Neuronal stem cell (in vitro differentiated cells): ENCODE measurements around the gene TBC1D22A.
A peak's percentile ranks its signal among the peaks of the same experiment; 100 is the strongest.

Experiments
- DNase-seq: peaks from one replicate; pipeline ENCODE4 v3.0.0-alpha.2; 2013; ENCODE audit warnings: low spot score
- H2AFZ ChIP-seq: one replicate; pipeline ENCODE4 v1.6.1; 2013; ENCODE audit warnings: mild to moderate bottlenecking, low read length, inconsistent platforms
- H2AK5ac ChIP-seq: 2 replicates; pipeline ENCODE4 v1.6.1; 2013; ENCODE audit warnings: low read depth, mild to moderate bottlenecking, inconsistent platforms, low read length, moderate library complexity, mixed read lengths
- H2BK120ac ChIP-seq: 2 replicates; pipeline ENCODE4 v1.6.1; 2013; ENCODE audit warnings: low read depth, mild to moderate bottlenecking, inconsistent platforms, low read length, moderate library complexity, mixed read lengths
- H2BK12ac ChIP-seq: one replicate; pipeline ENCODE4 v1.6.1; 2013; ENCODE audit warnings: low read length, inconsistent platforms
- H2BK15ac ChIP-seq: 2 replicates; pipeline ENCODE4 v1.6.1; 2013; ENCODE audit warnings: mild to moderate bottlenecking, low read length, inconsistent platforms, mixed read lengths
- H2BK5ac ChIP-seq: one replicate; pipeline ENCODE4 v1.6.1; 2013; ENCODE audit warnings: inconsistent platforms, mild to moderate bottlenecking, low read length, moderate library complexity
- H3K14ac ChIP-seq: one replicate; pipeline ENCODE4 v1.6.1; 2013; ENCODE audit warnings: low read length, inconsistent platforms
- H3K18ac ChIP-seq: 2 replicates; pipeline ENCODE4 v1.6.1; 2013; ENCODE audit warnings: low read length, inconsistent platforms
- H3K23ac ChIP-seq: 2 replicates; pipeline ENCODE4 v1.6.1; 2013; ENCODE audit warnings: low read depth, mild to moderate bottlenecking, mixed read lengths, low read length, inconsistent platforms; ENCODE audit not compliant: poor library complexity
- H3K27ac ChIP-seq: replicated peaks from 3 replicates; pipeline ENCODE4 v1.5.1; 2013; ENCODE audit warnings: low read length, inconsistent platforms
- H3K27me3 ChIP-seq, 3 experiments: 2 replicates each; pipeline ENCODE4 v1.6.1; 2013; ENCODE audit warnings: low read length in 3 of 3, mild to moderate bottlenecking in 2 of 3, inconsistent platforms in 1 of 3, low read depth in 1 of 3, mixed read lengths in 1 of 3, moderate library complexity in 1 of 3; ENCODE audit not compliant: control insufficient read depth in 3 of 3, insufficient read depth in 3 of 3
- H3K36me3 ChIP-seq, 2 donors: replicated peaks in 1 of 2; 2 replicates each; pipeline ENCODE4 v1.6.1; 2013; ENCODE audit warnings: low read length in 2 of 2; ENCODE audit not compliant: control insufficient read depth in 2 of 2, insufficient read depth in 2 of 2
- H3K4ac ChIP-seq: 2 replicates; pipeline ENCODE4 v1.6.1; 2013; ENCODE audit warnings: inconsistent platforms, mild to moderate bottlenecking, low read length, moderate library complexity
- H3K4me1 ChIP-seq, 2 donors: 1 replicate in 1 of 2; 2 replicates in 1 of 2; pipeline ENCODE4 v1.6.1; 2013; ENCODE audit warnings: low read length in 2 of 2, low read depth in 1 of 2; ENCODE audit not compliant: control insufficient read depth in 2 of 2, insufficient read depth in 1 of 2
- H3K4me2 ChIP-seq: one replicate; pipeline ENCODE4 v1.6.1; 2013; ENCODE audit warnings: mild to moderate bottlenecking, low read length, inconsistent platforms; ENCODE audit not compliant: insufficient read depth, poor library complexity, severe bottlenecking
- H3K4me3 ChIP-seq, 2 donors: 2 replicates each; pipeline ENCODE4 v1.5.1; 2013; ENCODE audit warnings: low read length in 2 of 2, mild to moderate bottlenecking in 2 of 2, inconsistent platforms in 1 of 2, moderate library complexity in 1 of 2
- H3K79me1 ChIP-seq: one replicate; pipeline ENCODE4 v1.6.1; 2013; ENCODE audit warnings: low read depth, mild to moderate bottlenecking, inconsistent platforms, low read length, moderate library complexity
- H3K9ac ChIP-seq: one replicate; pipeline ENCODE4 v1.6.1; 2013; ENCODE audit warnings: mild to moderate bottlenecking, low read depth, low read length, inconsistent platforms; ENCODE audit not compliant: poor library complexity
- H3K9me3 ChIP-seq, 2 donors: replicated peaks in 1 of 2; 2 replicates each; pipeline versions ENCODE3 to v1.6.1; 2013; ENCODE audit warnings: low read length in 2 of 2, mild to moderate bottlenecking in 2 of 2, inconsistent platforms in 1 of 2, low read depth in 1 of 2, mixed read lengths in 1 of 2, moderate library complexity in 1 of 2; ENCODE audit not compliant: control insufficient read depth in 2 of 2, insufficient read depth in 1 of 2
- H4K8ac ChIP-seq: one replicate; pipeline ENCODE4 v1.6.1; 2013; ENCODE audit warnings: low read depth, mild to moderate bottlenecking, inconsistent platforms, low read length, moderate library complexity
- H4K91ac ChIP-seq: one replicate; pipeline ENCODE4 v1.6.1; 2013; ENCODE audit warnings: low read length, low read depth, mild to moderate bottlenecking, inconsistent platforms; ENCODE audit not compliant: poor library complexity
- WGBS, 2 donors: extraction: QIAGEN DNeasy Blood & Tissue Kit; methylation state at CpG; one replicate each; pipeline ENCODE4 v1.1.7; 2013; ENCODE audit warnings: missing lambda C conversion rate in 2 of 2, mixed read lengths in 1 of 2; ENCODE audit not compliant: insufficient read length in 2 of 2, insufficient replicate concordance in 1 of 2; ENCODE audit errors: extremely low coverage in 2 of 2; 5-methylcytosine and 5-hydroxymethylcytosine counted together

The TBC1D22A gene

GRCh38 chr22:46794491-46794890 lies 32.0 kb downstream of the TBC1D22A start:
- Histone ChIP-seq H3K27me3 (peaks cover 0 to 2% (median 0%) of the 10 kb centered on the region in 3 experiments), H3K27ac (no peak overlapping the region), H3K79me1 (peaks cover 12% of the 10 kb centered on the region), H3K4me1 (peaks cover 0 to 4% of the 10 kb centered on the region in 2 donors), H2BK120ac (no peak overlapping the region), H2BK15ac (no peak overlapping the region), H3K9ac (peak overlapping the region; percentile 36), H3K4me3 (no peak overlapping the region), H3K4ac (no peak overlapping the region), H4K91ac (no peak overlapping the region), H2BK12ac (peak overlapping the region; percentile 63), H3K14ac (no peak overlapping the region), H3K9me3 (peaks cover 0 to 2% of the 10 kb centered on the region in 2 donors), H3K18ac (no peak overlapping the region), H3K4me2 (peak overlapping the region; percentile 0), H2AK5ac (no peak overlapping the region), H3K23ac (no peak overlapping the region), H3K36me3 (peaks cover 14 to 44% of the 10 kb centered on the region in 2 donors), H2BK5ac (no peak overlapping the region), H4K8ac (peak overlapping the region; percentile 27), H2AFZ (no peak overlapping the region)
- DNase-seq: no peak
- WGBS, 2 donors: no CpG with 5 or more reads among the region's 12 CpGs

GRCh38 chr22:46795140-46795539 lies 32.7 kb downstream of the TBC1D22A start:
- WGBS, 2 donors: no CpG with 5 or more reads among the region's 9 CpGs

DNA sequence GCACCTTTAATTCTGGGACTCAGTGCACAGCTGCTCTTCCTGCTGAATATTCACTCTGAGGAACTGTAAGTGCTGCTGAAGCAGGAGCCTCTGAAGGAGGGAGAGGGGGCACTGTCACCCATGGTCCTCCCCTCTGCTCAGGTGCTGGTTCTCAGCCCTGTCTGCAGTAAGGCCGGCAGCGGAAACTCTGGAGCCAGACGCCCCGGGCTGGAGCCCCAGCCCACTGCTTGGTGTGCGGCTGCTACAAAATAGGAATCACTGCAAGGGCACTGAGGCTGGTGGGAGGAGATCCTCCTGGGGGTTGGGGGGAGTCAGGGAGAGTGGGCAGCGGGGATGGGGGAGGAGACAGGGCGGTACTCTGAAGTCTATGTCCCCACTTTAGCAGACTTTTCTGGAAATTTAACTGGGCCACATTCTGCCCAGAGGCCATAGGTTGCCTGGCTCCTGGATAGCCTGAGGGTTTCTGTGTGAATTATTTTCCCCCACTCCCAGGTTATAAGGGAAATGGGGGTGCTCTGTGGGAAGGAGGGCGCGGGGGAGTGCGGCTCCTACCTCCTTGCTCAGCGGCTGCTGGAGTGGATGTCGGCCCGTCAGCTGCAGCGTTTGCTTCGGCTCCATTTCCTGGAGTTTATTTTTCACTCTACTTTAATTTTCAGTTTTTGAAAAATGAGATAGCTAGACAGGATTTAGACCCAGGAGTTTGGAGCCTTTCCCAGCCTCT lies 33.6 kb downstream of the TBC1D22A start:
- no peak overlapping the region for H3K4ac ChIP-seq
- peaks cover 0 to 4% of the 10 kb centered on the region in 2 donors for H3K4me1 ChIP-seq
- no peak overlapping the region for H3K4me3 ChIP-seq
- no peak overlapping the region for H4K91ac ChIP-seq
- no peak overlapping the region for H2AK5ac ChIP-seq
- no peak overlapping the region for H3K4me2 ChIP-seq
- no peak overlapping the region for H2BK5ac ChIP-seq
- H3K9ac ChIP-seq: no peak overlapping the region
- no peak overlapping the region for H2BK15ac ChIP-seq
- H3K27me3 ChIP-seq: peaks cover 0 to 2% (median 0%) of the 10 kb centered on the region in 3 experiments
- H3K14ac ChIP-seq: peak overlapping the region; percentile 32
- no peak overlapping the region for H2BK120ac ChIP-seq
- no peak for DNase-seq
- H2AFZ ChIP-seq: no peak overlapping the region
- no peak overlapping the region for H3K27ac ChIP-seq
- H3K23ac ChIP-seq: no peak overlapping the region
- peaks cover 15% of the 10 kb centered on the region for H3K79me1 ChIP-seq
- H3K9me3 ChIP-seq: peaks cover 0 to 2% of the 10 kb centered on the region in 2 donors
- peak overlapping the region; percentile 30 for H4K8ac ChIP-seq
- no peak overlapping the region for H2BK12ac ChIP-seq
- H3K18ac ChIP-seq: no peak overlapping the region
- WGBS, 2 donors: no CpG with 5 or more reads among the region's 15 CpGs
- peaks cover 17 to 57% of the 10 kb centered on the region in 2 donors for H3K36me3 ChIP-seq

More at GRCh38 chr22:46795140-46795539, 32.7 kb downstream of the TBC1D22A start:
- no peak overlapping the region for H3K23ac ChIP-seq
- H4K91ac ChIP-seq: no peak overlapping the region
- peak overlapping the region; percentile 7 for H3K9ac ChIP-seq
- H2BK120ac ChIP-seq: no peak overlapping the region
- no peak overlapping the region for H2AFZ ChIP-seq
- DNase-seq: no peak
- no peak overlapping the region for H3K4me2 ChIP-seq
- peaks cover 0 to 2% (median 0%) of the 10 kb centered on the region in 3 experiments for H3K27me3 ChIP-seq
- no peak overlapping the region for H3K18ac ChIP-seq
- H2AK5ac ChIP-seq: no peak overlapping the region
- no peak overlapping the region for H2BK15ac ChIP-seq
- H2BK12ac ChIP-seq: no peak overlapping the region
- H3K36me3 ChIP-seq: peaks cover 17 to 50% of the 10 kb centered on the region in 2 donors
- no peak overlapping the region for H2BK5ac ChIP-seq
- no peak overlapping the region for H3K14ac ChIP-seq
- H3K4ac ChIP-seq: no peak overlapping the region
- H3K27ac ChIP-seq: no peak overlapping the region
- no peak overlapping the region for H3K4me3 ChIP-seq
- peaks cover 0 to 4% of the 10 kb centered on the region in 2 donors for H3K4me1 ChIP-seq
- peaks cover 12% of the 10 kb centered on the region for H3K79me1 ChIP-seq
- peaks cover 0 to 2% of the 10 kb centered on the region in 2 donors for H3K9me3 ChIP-seq
- H4K8ac ChIP-seq: no peak overlapping the region

GRCh38 chr22:46796566-46797195 lies 34.2 kb downstream of the TBC1D22A start:
- Histone ChIP-seq H4K8ac (no peak overlapping the region), H3K4me3 (no peak overlapping the region), H2BK5ac (no peak overlapping the region), H3K36me3 (peaks cover 17 to 57% of the 10 kb centered on the region in 2 donors), H3K9me3 (peaks cover 0 to 2% of the 10 kb centered on the region in 2 donors), H2BK15ac (no peak overlapping the region), H3K79me1 (peaks cover 15% of the 10 kb centered on the region), H3K4me2 (no peak overlapping the region), H2BK12ac (no peak overlapping the region), H3K14ac (no peak overlapping the region), H3K27ac (no peak overlapping the region), H4K91ac (no peak overlapping the region), H3K4ac (no peak overlapping the region), H3K27me3 (peaks cover 0 to 2% (median 0%) of the 10 kb centered on the region in 3 experiments), H2AK5ac (no peak overlapping the region), H2AFZ (no peak overlapping the region), H3K9ac (no peak overlapping the region), H3K23ac (no peak overlapping the region), H3K18ac (no peak overlapping the region), H3K4me1 (peaks cover 0 to 4% of the 10 kb centered on the region in 2 donors), H2BK120ac (no peak overlapping the region)
- WGBS, 2 donors: no CpG with 5 or more reads among the region's 17 CpGs
- DNase-seq: no peak
